ENCODE results near the gene MED25. TPM values are rescaled to one million over a fixed set of nuclear protein-coding genes. Genes with fewer than 3 reads are reported as not detected.

The MED25 gene
- total and polyA plus RNA-seq, 2 of the 4 experiments (the other 2 are of a cell fraction) = 4.7 to 38.5 TPM

GRCh38 chr19:49843265-49843664 lies 25.2 kb downstream of the MED25 start:
- in situ Hi-C loops (cut with MboI; ENCODE audit: low sequenced_read_pairs) (no loop called here), dilution Hi-C loops (cut with HindIII; ENCODE audit: low sequenced_read_pairs, unreplicated experiment) (no loop called here), intact Hi-C loops (cut with micrococcal nuclease) (no loop called here)
- no peaks in the 10 kb centered on the region for H3K9me3 ChIP-seq (ENCODE audit: control insufficient read depth, insufficient read depth, low read length)
- no peaks in the 10 kb centered on the region for H3K27me3 ChIP-seq (ENCODE audit: control insufficient read depth, insufficient read depth, low read length)
- no peak overlapping the region for H2BK20ac ChIP-seq (ENCODE audit: low read depth, low read length)
- H3K9ac ChIP-seq (ENCODE audit: low read depth, low read length) = no peak overlapping the region
- no peak overlapping the region for H2BK15ac ChIP-seq (ENCODE audit: low read depth, low read length)
- H2BK120ac ChIP-seq (ENCODE audit: low read depth, low read length) = no peak overlapping the region
- DNase-seq (no peak), ATAC-seq (ENCODE audit: low read depth) (no peak)
- H3K56ac ChIP-seq (ENCODE audit: extremely low read depth, insufficient read depth, low read length) = no peak overlapping the region
- H3K36me3 ChIP-seq (ENCODE audit: control insufficient read depth, insufficient read depth, low read length) = peaks cover 24% of the 10 kb centered on the region
- no peak overlapping the region for H2AK9ac ChIP-seq (replicated peaks; ENCODE audit: low read depth, low read length, poor library complexity)
- TF ChIP-seq RCOR1 (IDR thresholded peaks at IDR 0.05; ENCODE audit: insufficient replicate concordance, low read length) = no peak
- no peak for TF ChIP-seq BHLHE40 (IDR thresholded peaks at IDR 0.05; ENCODE audit: low read depth, low read length)
- TF ChIP-seq CTCF (conservative IDR thresholded peaks at IDR 0.05; ENCODE audit: low read depth, low read length) = no peak
- TF ChIP-seq POLR2A (IDR thresholded peaks at IDR 0.05; ENCODE audit: low read depth, low read length) = no peak
- TF ChIP-seq ELK1 (IDR thresholded peaks at IDR 0.05; ENCODE audit: borderline replicate concordance, low read depth, low read length) = no peak
- TF ChIP-seq RFX5 (IDR thresholded peaks at IDR 0.05; ENCODE audit: low read depth, low read length) = no peak
- no peak for TF ChIP-seq CEBPB (IDR thresholded peaks at IDR 0.05; ENCODE audit: low read depth, low read length)
- TF ChIP-seq SMC3 (IDR thresholded peaks at IDR 0.05; ENCODE audit: low read depth, low read length) = no peak
- TF ChIP-seq MXI1 (IDR thresholded peaks at IDR 0.05; ENCODE audit: borderline replicate concordance, low read depth, low read length) = no peak
- TF ChIP-seq CHD1 (IDR thresholded peaks at IDR 0.05; ENCODE audit: low read depth, low read length) = no peak
- TF ChIP-seq USF2 (IDR thresholded peaks at IDR 0.05; ENCODE audit: low read depth, low read length) = no peak
- TF ChIP-seq MAZ (IDR thresholded peaks at IDR 0.05; ENCODE audit: borderline replicate concordance, low read depth, low read length) = no peak
- TF ChIP-seq FOS (IDR thresholded peaks at IDR 0.05; ENCODE audit: low read depth, low read length) = no peak
- TF ChIP-seq MAFK (IDR thresholded peaks at IDR 0.05; ENCODE audit: low read depth, low read length) = no peak
- TF ChIP-seq RAD21 (IDR thresholded peaks at IDR 0.05; ENCODE audit: low read length) = no peak
- no peak for TF ChIP-seq NFE2L2 (IDR thresholded peaks at IDR 0.05; ENCODE audit: low read depth, low read length)
- no peak overlapping the region for H2BK5ac ChIP-seq (ENCODE audit: low read depth, low read length, poor library complexity, severe bottlenecking)
- peaks cover 6 to 35% of the 10 kb centered on the region in 2 experiments for H3K79me1 ChIP-seq (ENCODE audit: low read depth in 1 of 2, low read length in 2 of 2)
- H3K4ac ChIP-seq (ENCODE audit: low read depth, low read length) = no peak overlapping the region
- H4K20me1 ChIP-seq (ENCODE audit: insufficient read depth, low read length) = peaks cover 4% of the 10 kb centered on the region; the same call in 1 of the 2 replicates
- H3K14ac ChIP-seq (replicated peaks; ENCODE audit: low read depth, low read length) = no peak overlapping the region
- H3K23ac ChIP-seq (ENCODE audit: low read depth, low read length) = no peak overlapping the region
- ChIA-PET POLR2A (ENCODE audit: unreplicated experiment) (no interaction called here), CTCF (no interaction called here)
- no peak overlapping the region for H2AFZ ChIP-seq (replicated peaks; ENCODE audit: low read length, poor library complexity)
- peaks cover 12% of the 10 kb centered on the region for H3K9me1 ChIP-seq (ENCODE audit: insufficient read depth, low read length)
- H4K8ac ChIP-seq (ENCODE audit: low read depth in 2 of 2, low read length in 2 of 2) = no peak overlapping the region
- H3K4me3 ChIP-seq (ENCODE audit: insufficient read depth, low read depth, low read length) = no peak overlapping the region
- no peak overlapping the region for H2AK5ac ChIP-seq (ENCODE audit: low read depth, low read length)
- H3K18ac ChIP-seq (ENCODE audit: low read depth, low read length) = no peak overlapping the region
- no peak overlapping the region for H3K4me2 ChIP-seq (ENCODE audit: low read depth, low read length)
- H4K5ac ChIP-seq (ENCODE audit: low read depth, low read length) = no peak overlapping the region
- H3K27ac ChIP-seq (ENCODE audit: insufficient read depth, low read length) = no peak overlapping the region
- peaks cover 2% of the 10 kb centered on the region; the same call in 1 of the 2 replicates for H3K4me1 ChIP-seq (ENCODE audit: control insufficient read depth, insufficient read depth, low read length)
- WGBS, 2 experiments (ENCODE audit: extremely low coverage in 2 of 2, insufficient read length in 1 of 2) = 83% methylated on average over 1 of the region's 3 CpGs; no CpG with 5 or more reads in 1 of the 2 experiments
- no TSS peak for BruUV-seq (replicated peaks)
- H4K91ac ChIP-seq (ENCODE audit: insufficient read depth, low read depth, low read length) = no peak overlapping the region

Data from IMR-90 (cell line).